SKM-1 treated with dmso at 0.1 percent for 144 hours (cell line): ENCODE data around the gene SEMA3G.
A peak's percentile ranks its signal among the peaks of the same experiment; 100 is the strongest.

Experiments used
- DNase-seq: peaks from one replicate; lab custom pipeline; 2025; ENCODE audit not compliant: unreplicated experiment; lab: John Stamatoyannopoulos, UW

SEMA3G gene

DNA sequence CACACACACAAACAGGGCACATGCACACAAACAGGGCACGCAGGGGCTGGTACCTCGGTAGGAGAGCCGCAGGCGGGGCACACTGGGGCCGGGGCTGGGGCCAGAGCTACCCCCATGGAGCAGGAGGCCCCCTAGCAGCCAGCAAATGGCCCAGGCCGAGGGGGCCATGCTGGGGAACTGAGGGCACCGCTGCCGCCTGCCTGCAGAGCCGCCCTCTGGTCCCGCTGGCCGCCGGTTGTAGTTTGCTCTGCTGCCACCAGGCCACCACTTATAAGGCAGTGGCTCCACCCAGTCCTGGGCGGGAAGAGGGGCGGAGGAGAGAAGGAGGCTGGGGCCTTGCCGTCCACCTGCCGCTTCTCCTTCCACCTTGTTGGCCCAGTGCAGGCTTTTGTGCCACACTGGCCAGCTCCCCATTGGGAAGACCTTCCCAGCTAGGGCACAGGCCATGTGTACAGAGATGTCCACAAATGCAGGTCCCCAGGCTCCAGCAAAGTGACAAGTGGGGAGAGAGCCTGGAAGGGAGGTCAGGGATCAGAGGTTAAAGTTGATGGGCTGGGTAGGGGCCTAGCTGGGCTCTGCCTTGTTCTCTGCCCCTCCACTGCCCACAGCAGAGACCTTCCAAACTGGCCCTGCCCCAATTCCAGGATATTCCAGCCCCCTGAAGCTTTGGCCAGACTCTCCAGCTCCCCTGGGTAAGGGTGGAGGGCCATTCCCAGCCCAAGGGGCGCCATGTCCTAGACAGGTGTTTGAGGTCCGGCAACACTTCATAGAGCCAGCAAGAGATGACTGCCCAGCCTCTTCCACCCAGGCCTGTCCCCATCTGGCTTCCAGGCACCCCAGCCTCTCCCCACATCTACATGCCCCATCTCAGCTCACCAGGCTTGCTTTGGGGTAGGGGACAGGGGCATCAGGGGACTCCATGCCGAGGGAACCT, at the start of gene SEMA3G:
TSS of gene SEMA3G (minus strand) at position 244 of the 934 bp plus-strand sequence. CDS start at position 168, 76 bp downstream.
- peak; percentile 74 for DNase-seq

DNA sequence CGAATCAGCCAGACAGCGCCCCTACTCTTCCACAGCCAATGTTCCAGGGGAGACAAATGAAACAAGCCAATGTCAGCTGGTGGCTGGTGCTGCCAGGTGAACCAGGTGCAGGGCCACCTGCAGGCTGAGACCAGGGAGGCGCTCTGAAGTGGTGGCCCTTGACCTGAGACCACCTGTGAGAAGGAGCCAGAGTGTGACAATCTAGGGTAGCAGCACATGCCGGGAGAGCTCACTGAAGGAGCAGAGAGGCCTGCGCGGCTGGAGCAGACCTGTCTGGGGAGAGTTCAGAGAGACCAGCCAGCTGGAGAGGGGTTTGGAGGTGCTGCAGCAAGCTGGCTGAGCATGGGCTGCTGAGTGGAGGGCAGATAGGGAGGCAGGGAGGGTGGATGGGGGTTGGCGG, 49.5 kb upstream of the SEMA3G start:
- no peak for DNase-seq

DNA sequence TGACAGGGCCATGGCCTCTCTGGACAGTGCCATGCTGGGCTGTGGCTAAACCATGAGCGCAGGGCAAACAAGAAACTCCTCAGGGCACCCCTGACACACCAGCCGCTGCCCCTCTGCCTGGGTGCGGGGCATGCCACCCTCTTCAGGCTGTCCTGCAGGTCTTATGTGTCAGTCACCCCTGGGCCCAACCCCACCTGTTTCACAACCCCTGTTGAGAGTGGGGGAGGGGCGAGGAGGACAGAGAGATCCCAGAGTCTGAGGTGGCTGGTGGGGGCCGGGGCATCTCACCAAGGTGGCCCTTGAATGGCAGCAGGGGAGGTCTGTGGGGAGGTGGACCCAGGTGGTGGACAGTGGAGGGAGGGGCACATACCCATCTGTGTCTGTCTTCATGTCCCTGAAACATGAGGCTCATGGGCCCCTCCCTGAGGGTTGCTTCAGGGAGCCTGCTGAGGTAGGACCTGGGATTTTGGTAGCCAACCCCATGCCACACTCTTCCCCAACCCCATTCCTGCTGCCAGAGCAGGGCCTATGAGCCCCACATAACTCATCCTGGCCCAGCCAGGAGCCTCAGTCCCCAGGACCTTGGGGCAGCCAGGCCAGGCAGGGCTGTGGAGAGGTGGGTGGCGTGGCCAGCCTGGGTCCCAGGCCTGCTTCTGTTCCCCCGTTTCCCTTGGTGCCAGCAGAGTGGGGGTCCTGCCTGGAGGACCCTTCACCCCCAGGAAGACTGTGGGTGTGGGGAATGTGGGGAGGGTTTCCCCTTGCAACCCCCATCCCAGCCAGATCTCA, 48.5 kb upstream of the SEMA3G start:
- no peak for DNase-seq

DNA sequence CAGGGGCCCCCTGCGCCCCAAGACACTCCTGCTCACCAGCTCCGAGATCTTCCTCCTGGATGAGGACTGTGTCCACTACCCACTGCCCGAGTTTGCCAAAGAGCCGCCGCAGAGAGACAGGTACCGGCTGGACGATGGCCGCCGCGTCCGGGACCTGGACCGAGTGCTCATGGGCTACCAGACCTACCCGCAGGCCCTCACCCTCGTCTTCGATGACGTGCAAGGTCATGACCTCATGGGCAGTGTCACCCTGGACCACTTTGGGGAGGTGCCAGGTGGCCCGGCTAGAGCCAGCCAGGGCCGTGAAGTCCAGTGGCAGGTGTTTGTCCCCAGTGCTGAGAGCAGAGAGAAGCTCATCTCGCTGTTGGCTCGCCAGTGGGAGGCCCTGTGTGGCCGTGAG, 47.2 kb upstream of the SEMA3G start:
- no peak for DNase-seq

DNA sequence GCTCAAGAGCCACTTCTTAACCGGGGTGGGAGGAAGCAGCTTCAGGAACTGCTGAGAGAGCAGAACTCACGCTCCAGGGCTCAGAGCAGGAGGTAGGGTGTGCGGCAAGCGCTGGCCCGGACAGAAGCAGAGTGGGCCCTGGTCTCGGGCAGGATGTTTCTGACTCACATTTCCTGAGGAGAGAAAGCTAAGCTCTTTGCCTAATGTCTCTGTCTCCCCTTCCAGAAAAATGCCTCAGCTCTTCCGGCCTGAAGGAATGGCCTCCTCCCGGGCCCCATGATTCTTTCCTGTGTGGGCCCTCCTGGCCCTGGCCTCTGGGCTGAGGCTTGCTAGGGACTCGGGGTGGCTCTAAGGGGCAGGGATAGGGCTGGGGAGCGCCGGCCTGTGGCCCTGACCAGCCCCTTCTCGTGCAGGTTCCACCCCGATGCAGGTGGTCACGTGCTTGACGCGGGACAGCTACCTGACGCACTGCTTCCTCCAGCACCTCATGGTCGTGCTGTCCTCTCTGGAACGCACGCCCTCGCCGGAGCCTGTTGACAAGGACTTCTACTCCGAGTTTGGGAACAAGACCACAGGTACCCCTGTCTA, 46.1 kb upstream of the SEMA3G start:
- DNase-seq, result no peak

DNA sequence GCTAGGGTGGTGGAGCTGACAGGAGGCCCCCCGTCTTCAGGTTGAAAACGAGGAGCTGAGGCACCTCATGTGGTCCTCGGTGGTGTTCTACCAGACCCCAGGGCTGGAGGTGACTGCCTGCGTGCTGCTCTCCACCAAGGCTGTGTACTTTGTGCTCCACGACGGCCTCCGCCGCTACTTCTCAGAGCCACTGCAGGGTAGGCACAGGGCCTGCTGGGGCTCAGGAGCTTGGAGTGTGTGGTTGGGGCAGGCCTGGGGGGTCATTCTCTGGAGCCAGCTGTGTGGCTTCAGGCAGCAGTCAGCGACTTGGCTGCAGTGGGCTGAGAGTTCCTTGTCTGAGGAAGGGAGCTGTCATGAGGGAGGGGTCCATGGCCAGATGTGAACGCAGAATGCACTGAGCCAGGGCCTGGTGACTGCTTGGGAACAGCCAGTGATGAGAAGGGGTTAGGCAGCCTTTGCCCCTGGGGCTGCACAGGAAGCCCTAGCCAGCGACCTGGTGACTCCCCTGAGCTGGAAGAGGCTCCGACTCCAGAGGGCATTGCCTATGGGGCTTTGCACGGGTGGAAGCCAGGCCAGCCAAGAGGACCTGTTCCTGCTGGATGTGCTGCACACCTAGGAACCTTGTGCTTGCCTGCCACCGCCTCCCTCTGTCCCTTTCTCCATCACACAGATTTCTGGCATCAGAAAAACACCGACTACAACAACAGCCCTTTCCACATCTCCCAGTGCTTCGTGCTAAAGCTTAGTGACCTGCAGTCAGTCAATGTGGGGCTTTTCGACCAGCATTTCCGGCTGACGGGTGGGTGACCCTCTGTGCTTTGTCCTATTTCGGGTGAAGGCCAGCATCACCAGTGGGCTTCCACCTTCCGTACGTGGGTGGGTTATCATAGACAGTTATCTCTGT, 45.4 kb upstream of the SEMA3G start:
- DNase-seq, result no peak

DNA sequence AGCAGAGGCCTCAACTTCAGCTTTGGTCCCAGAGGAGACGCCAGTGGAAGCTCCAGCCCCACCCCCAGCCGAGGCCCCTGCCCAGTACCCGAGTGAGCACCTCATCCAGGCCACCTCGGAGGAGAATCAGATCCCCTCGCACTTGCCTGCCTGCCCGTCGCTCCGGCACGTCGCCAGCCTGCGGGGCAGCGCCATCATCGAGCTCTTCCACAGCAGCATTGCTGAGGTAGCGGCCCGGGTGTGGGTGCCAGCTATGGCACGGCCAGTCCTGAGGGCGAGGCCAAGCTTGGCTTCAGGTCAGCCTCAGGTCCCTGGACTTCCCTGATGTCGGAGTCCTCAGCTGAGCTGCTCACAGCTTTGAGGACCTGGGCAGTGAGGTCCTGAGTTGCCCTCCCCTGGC, 44.5 kb upstream of the SEMA3G start:
- DNase-seq, result no peak

DNA sequence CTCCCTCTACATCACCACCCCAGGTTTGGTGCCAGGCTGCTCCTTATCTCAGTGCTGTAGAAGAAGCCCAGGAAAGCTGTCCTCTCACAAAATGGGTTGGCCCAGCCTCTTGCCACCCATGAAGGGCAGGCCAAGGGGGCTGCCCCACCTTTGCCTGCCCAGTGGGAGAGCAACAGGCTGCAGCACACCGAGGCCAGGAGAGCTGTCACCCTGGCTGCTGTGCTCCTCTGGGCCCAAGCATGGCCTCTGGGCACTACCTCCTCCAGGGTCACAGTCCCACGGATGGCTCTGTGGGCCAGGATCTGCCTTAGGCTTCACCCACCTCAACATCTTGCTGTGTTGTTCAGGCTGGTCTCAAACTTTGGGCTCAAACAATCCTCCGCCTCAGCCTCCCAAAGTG, 43.8 kb upstream of the SEMA3G start:
- DNase-seq, result no peak

DNA sequence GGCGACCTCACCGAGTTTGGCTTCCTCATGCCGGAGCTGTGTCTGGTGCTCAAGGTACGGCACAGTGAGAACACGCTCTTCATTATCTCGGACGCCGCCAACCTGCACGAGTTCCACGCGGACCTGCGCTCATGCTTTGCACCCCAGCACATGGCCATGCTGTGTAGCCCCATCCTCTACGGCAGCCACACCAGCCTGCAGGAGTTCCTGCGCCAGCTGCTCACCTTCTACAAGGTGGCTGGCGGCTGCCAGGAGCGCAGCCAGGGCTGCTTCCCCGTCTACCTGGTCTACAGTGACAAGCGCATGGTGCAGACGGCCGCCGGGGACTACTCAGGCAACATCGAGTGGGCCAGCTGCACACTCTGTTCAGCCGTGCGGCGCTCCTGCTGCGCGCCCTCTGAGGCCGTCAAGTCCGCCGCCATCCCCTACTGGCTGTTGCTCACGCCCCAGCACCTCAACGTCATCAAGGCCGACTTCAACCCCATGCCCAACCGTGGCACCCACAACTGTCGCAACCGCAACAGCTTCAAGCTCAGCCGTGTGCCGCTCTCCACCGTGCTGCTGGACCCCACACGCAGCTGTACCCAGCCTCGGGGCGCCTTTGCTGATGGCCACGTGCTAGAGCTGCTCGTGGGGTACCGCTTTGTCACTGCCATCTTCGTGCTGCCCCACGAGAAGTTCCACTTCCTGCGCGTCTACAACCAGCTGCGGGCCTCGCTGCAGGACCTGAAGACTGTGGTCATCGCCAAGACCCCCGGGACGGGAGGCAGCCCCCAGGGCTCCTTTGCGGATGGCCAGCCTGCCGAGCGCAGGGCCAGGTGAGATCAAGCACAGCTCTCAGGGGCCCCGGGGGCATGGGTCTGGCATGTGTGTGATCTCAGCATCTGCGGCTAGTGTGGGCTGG, 43.1 kb upstream of the SEMA3G start:
- no peak for DNase-seq

DNA sequence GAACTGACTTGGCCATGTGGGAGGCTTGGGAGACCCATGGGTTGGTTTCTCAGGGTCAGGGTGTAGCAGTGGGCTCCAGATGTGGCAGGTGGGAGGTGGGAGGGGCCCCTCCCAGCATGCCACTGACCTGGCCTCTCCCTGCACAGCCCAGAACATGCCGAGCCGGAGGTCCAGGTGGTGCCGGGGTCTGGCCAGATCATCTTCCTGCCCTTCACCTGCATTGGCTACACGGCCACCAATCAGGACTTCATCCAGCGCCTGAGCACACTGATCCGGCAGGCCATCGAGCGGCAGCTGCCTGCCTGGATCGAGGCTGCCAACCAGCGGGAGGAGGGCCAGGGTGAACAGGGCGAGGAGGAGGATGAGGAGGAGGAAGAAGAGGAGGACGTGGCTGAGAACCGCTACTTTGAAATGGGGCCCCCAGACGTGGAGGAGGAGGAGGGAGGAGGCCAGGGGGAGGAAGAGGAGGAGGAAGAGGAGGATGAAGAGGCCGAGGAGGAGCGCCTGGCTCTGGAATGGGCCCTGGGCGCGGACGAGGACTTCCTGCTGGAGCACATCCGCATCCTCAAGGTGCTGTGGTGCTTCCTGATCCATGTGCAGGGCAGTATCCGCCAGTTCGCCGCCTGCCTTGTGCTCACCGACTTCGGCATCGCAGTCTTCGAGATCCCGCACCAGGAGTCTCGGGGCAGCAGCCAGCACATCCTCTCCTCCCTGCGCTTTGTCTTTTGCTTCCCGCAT, 42.3 kb upstream of the SEMA3G start:
- DNase-seq, result no peak

DNA sequence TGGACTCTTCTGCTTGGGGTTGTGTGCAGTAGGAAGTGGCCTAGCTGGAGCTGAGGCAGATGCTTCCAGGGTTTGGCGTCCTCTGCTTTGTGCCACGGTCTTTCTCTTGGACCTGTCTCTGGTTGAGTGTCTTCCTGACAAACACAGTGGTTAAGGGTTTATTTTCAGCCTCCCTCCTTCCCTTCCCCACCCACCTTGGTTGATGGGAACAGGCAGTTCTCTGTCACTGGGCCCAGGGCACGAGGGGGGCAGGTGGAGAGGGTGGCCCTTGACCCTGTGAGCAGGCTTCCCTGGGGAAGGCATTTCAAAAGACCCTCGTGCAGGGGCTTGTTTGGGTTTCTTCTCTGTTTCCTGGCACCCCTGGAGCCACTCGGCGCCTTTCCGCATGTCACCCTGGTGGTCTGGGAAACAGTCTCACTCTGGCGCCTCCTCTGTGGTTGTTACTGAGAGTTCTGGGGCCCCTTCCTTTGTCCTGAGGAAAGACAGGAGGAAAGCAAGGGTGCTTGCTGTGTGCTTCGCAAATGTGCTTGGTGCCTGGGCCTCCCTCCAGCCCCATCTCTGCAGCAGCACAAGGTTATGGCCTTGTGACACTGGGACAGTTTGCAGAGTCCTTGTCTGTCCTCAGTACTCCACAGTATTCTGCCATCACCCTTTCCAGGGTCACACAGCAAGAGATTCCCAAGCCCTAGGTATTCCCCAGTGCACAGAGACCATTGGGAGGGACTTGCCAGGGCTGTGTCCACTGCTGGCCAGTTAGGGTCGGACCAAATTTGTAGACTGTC, 40.0 kb upstream of the SEMA3G start:
- no peak for DNase-seq

DNA sequence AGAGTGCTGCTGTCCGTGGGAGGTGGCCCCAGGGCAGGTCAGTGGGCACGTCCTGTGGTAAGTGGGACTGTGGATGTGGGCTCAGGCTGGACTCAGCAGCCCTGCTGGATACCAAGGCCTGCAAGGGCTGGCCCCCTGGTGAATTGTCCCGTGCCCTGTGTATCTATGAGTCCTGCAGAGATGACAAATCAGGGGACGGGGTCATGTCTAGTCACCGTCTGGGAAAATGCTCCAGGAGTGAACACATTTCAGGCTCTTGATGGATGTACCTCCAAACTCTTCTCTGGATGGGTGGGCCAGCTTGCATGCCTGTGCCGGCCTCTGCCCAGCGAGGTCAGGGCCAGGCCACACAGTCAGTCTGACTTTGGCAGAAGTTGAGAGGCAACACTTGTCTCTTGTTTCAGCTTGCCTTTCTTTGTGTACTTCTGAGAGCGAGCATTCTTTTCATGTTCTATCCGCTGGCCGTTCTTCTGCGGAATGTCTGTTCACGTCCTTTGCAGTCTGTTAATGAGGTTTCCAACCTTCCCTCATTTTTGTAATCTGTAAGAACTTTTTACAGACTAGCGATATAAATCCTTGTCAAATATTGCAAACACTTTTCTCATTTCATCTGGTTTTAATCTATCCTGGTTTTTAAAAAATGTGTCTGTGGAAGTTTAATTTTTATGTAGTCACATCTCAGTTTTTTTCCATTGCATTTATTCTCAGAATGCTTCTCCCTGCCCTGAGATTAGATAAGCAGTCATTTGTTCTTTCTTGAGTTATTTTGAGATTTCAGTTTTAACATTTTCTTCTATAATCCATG, 38.9 kb upstream of the SEMA3G start:
- no peak for DNase-seq

DNA sequence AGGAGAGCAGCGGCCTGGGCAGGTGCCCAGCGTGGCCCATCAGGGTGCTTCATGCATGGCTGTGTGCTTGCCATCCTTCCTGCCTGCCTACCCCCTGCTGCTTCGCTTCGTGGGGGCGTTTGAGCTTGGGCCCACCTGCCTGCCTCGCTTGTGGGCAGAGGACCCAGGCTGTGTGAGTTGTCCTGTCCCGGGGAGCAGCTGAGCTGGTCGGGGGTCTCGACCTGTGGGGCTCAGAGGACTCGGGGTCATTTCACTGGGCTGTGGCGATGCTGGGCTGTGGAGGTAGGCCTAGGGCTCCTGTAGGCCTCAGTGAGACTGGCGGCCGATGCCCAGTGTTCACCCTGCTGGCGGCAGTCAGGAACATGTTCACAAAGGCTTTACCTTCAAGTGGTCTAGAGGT, 38.2 kb upstream of the SEMA3G start:
- DNase-seq, result no peak

DNA sequence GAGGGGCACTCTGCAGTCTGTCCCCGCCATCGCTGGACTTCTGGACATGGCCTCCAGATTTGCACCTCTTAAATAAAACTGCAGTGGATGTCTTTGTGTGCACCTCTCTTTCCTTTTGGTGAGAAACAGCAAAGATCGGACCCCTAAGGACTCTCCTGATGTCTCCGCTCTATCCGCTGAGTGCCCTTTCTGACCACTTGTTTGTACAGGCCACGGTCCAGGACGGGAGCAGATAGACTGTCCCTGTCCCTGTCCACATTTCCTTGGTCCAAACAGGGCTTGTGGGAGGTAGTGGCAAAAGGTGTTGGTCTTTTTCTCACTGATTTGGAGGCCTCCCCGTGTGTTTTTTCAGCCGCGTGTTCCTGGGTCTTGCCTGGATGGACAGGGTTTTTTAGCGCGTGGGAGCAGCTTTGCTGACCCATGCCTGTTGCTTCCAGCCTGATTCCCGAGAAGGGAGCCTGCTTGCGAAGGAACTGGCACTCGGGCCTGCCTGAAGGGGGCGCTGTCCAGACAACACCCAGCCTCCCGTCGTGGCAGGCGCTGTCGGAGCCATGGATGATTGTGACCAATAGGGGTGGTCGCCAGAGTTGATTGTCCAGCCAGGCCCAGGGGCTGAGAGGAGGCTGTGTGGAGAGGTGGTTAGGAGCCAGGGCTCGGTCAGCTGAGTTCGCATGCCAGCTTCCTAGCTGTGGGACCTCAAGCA, 37.1 kb upstream of the SEMA3G start:
- DNase-seq, result no peak

DNA sequence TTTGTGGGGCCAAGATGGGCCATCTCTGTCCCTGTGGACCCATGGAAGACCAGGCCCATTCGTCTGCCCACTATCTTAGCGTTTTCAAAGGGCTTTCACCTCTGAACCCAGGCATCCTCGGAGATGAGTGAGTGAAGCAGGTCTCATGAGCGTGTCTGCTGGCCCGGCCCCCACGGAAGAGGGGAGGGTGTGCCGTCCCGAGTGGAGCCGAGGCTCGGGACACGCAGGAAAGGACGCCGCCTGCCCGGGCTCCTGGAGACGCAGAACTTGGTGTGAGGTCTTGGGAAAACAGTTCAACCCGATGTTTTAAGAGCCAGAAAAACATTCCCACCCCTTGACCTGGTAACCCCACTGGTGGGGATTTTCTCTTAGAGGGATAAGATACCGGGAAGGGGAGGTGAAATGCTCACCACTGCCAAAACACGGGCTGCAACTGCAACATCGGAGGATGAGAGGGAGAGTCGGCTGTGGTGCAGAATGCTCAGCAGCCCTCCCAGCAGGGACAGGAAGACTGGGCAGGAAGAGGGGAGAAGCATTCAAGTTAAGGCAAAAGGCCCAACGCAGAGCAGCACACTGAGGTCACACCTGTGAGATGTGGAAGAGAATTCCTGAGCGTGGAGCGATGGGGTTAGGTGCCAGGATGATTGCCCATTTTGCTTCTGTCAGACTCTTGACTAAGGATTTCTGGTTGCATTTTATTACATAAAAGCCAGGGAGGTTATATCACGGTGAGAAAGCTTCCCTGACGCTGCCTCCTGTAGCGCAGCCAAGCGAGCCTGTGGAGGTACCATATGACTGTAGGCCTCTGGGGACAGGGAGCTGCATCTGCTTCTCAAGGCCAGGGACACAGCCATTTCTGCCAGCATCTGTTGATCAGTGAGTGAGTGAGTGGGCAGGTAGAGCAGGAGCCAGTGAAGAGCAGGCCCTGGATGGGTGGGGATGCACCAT, 36.1 kb upstream of the SEMA3G start:
- no peak for DNase-seq
